Naive thymus-derived CD4-positive, alpha-beta T cell (primary cell): ENCODE data around the gene GNG8. TPM values are rescaled to one million over a fixed set of nuclear protein-coding genes. Genes with fewer than 3 reads are reported as not detected.

ENCODE experiments used
- ATAC-seq: fragments of 150-1000 bp; cut with Tn5 transposase; 2 replicates; pipeline ENCODE4 v1.10.0; 2021; ENCODE audit warnings: mild to moderate bottlenecking, moderate library complexity
- CTCF ChIA-PET: fragments of 350-600 bp; sonication (Branson Sonifier 250); formaldehyde crosslinking; loops from one replicate; lab custom pipeline; 2021; ENCODE audit warnings: antibody characterized with exemption; lab: Charles Lee
- POLR2A ChIA-PET: fragments of 350-600 bp; sonication (Branson Sonifier 250); formaldehyde crosslinking; loops from one replicate; lab custom pipeline; 2021; ENCODE audit warnings: antibody characterized with exemption, inconsistent platforms; lab: Charles Lee
- DNase-seq, 9 donors: peaks; one replicate each; pipeline versions ENCODE4 v3.0.0 to v3.0.0-alpha.2; 2020 to 2022; ENCODE audit warnings: mixed read lengths in 1 of 9
- H3K27ac ChIP-seq: one replicate; pipeline ENCODE4 v1.7.0; 2013; ENCODE audit warnings: mild to moderate bottlenecking, low read depth, low read length, moderate library complexity
- H3K27me3 ChIP-seq, 2 donors: one replicate each; pipeline ENCODE4 v1.7.0; 2013; ENCODE audit warnings: low read length in 2 of 2, mild to moderate bottlenecking in 2 of 2, moderate library complexity in 2 of 2; ENCODE audit not compliant: control insufficient read depth in 2 of 2, insufficient read depth in 2 of 2
- H3K36me3 ChIP-seq, 3 experiments: 1 replicate in 2 of 3; 2 replicates in 1 of 3; pipeline ENCODE4 v1.7.0; 2013; ENCODE audit warnings: low read length in 3 of 3, mild to moderate bottlenecking in 3 of 3, moderate library complexity in 1 of 3; ENCODE audit not compliant: insufficient read depth in 3 of 3, control insufficient read depth in 2 of 3
- H3K4me1 ChIP-seq, 2 donors: one replicate each; pipeline ENCODE4 v1.7.0; 2013; ENCODE audit warnings: low read length in 2 of 2, mild to moderate bottlenecking in 2 of 2, moderate library complexity in 1 of 2; ENCODE audit not compliant: control insufficient read depth in 2 of 2, insufficient read depth in 2 of 2
- H3K4me3 ChIP-seq: 2 replicates; pipeline ENCODE4 v1.7.0; 2013; ENCODE audit warnings: mild to moderate bottlenecking, low read length
- H3K9me3 ChIP-seq, 3 experiments: 1 replicate in 2 of 3; 2 replicates in 1 of 3; pipeline ENCODE4 v1.7.0; 2013; ENCODE audit warnings: low read length in 3 of 3; ENCODE audit not compliant: control insufficient read depth in 2 of 3
- H3K27ac Mint-ChIP-seq, 9 donors: one replicate each; pipeline ENCODE4 v1.8.0; 2020 to 2022; ENCODE audit warnings: mixed read lengths in 9 of 9, mild to moderate bottlenecking in 8 of 9, moderate library complexity in 5 of 9, inconsistent platforms in 2 of 9
- H3K27me3 Mint-ChIP-seq, 5 donors: one replicate each; pipeline ENCODE4 v1.8.0; 2021 to 2022; ENCODE audit warnings: mixed read lengths in 5 of 5, mild to moderate bottlenecking in 1 of 5
- H3K36me3 Mint-ChIP-seq, 5 donors: one replicate each; pipeline ENCODE4 v1.8.0; 2020 to 2022; ENCODE audit warnings: mixed read lengths in 5 of 5, mild to moderate bottlenecking in 3 of 5, inconsistent platforms in 1 of 5
- H3K4me1 Mint-ChIP-seq, 7 donors: one replicate each; pipeline ENCODE4 v1.8.0; 2020 to 2022; ENCODE audit warnings: mixed read lengths in 7 of 7, mild to moderate bottlenecking in 3 of 7, inconsistent platforms in 1 of 7
- H3K4me3 Mint-ChIP-seq, 10 donors: one replicate each; pipeline ENCODE4 v1.8.0; 2020 to 2022; ENCODE audit warnings: mild to moderate bottlenecking in 10 of 10, mixed read lengths in 10 of 10, moderate library complexity in 6 of 10, inconsistent platforms in 2 of 10
- H3K9me3 Mint-ChIP-seq, 11 donors: one replicate each; pipeline ENCODE4 v1.8.0; 2020 to 2022; ENCODE audit warnings: mixed read lengths in 11 of 11, mild to moderate bottlenecking in 4 of 11, inconsistent platforms in 1 of 11, moderate library complexity in 1 of 11
- intact Hi-C, 2 donors: fragments of 100-400 bp; cut with micrococcal nuclease; formaldehyde crosslinking; loops; one replicate each; pipeline ENCODE4 v1.15.1; 2023
- polyA plus RNA-seq, 2 donors: library from polyadenylated mRNA; unstranded; fragments of 300-500 nt; fragmentation: Illumina TruSeq; gene quantifications; one replicate each; pipeline ENCODE4 v1.2.3, GENCODE V29; 2021
- total RNA-seq, 6 experiments: library from RNA in 5 of 6; stranded (reverse) in 5 of 6; gene quantifications; 1 replicate in 5 of 6; 2 replicates in 1 of 6; pipeline ENCODE4 v1.2.3 and lab custom pipeline; 2021 to 2026

Gene GNG8
- total and polyA plus RNA-seq, 7 experiments from 2014 or later = 3.2 to 12.3 (median 9.7) TPM; not detected in 4

DNA sequence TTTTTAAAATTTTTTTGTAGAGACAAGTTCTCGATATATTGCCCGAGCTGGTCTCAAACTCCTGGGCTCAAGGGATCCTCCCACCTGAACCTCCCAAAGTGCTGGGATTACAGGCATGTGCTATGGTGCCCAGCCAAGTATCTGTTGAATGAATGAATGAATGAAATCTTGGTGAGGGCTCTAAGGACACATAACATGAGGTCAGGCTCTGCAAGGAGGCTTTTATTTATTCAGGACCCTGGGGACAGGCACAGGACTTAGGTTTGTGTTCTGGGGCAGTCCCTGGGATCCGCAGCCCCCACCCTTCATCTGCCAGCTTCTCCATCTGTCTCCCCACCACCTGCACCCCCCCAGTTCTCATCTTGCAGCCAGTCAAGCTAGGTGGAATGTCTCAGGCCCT, 15.7 kb downstream of the GNG8 start:
- Mint-ChIP-seq H3K27me3 (peaks cover 0 to 6% (median 0%) of the 10 kb centered on the region in 5 donors), H3K4me3 (peak overlapping the region in 9 of 10 donors; percentile 67 to 94 (median 75)), H3K4me1 (peaks cover 43 to 81% (median 71%) of the 10 kb centered on the region in 7 donors), H3K27ac (peak overlapping the region in 8 of 9 donors; percentile 83 to 100 (median 96)), H3K36me3 (peaks cover 0 to 34% (median 0%) of the 10 kb centered on the region in 5 donors), H3K9me3 (peaks cover 0 to 2% (median 0%) of the 10 kb centered on the region in 11 donors)
- ChIA-PET POLR2A (interaction anchor here (0.9 to 4.9 kb wide), 7 partner anchors 8 to 101 kb away, joined by 3 to 40 read pairs (median 18); partner anchors contain the start of genes CALM3 and DACT3), CTCF (interaction anchor here (0.9 to 2.6 kb wide), 8 partner anchors 8 to 91 kb away, joined by 3 to 9 read pairs (median 4); partner anchors contain the start of genes CALM3 and DACT3)
- Histone ChIP-seq H3K36me3 (no peaks in the 10 kb centered on the region), H3K27me3 (no peaks in the 10 kb centered on the region), H3K4me1 (peaks cover 0 to 85% of the 10 kb centered on the region in 2 donors), H3K4me3 (no peak overlapping the region), H3K9me3 (no peaks in the 10 kb centered on the region), H3K27ac (peak overlapping the region; percentile 70)
- intact Hi-C loops = loop anchor here in 1 of 2 donors (1.0 kb wide), 1 partner anchor 8 kb away; no protein-coding TSS in a partner anchor
- DNase-seq (no peak), ATAC-seq (no peak)

GRCh38 chr19:46618670-46619231, 17.3 kb downstream of the GNG8 start:
- H3K27ac Mint-ChIP-seq = peak overlapping the region; percentile 83 to 100 (median 96)
- H3K36me3 Mint-ChIP-seq = peaks cover 0 to 28% (median 0%) of the 10 kb centered on the region in 5 donors
- DNase-seq = peak in 2 of 9 donors; percentile 47 to 68
- ChIA-PET CTCF (interaction anchor here (0.6 to 9.0 kb wide), 9 partner anchors 9 to 110 kb away, joined by 3 to 137 read pairs (median 3); partner anchors contain the start of gene DACT3), POLR2A (interaction anchor here (1.1 to 4.9 kb wide), 10 partner anchors 7 to 126 kb away, joined by 3 to 33 read pairs (median 6); partner anchors contain the start of genes CALM3, DACT3 and GNG8)
- Histone ChIP-seq H3K27me3 (no peaks in the 10 kb centered on the region), H3K4me3 (no peak overlapping the region), H3K9me3 (no peaks in the 10 kb centered on the region), H3K4me1 (peaks cover 0 to 82% of the 10 kb centered on the region in 2 donors), H3K27ac (peak overlapping the region; percentile 70), H3K36me3 (no peaks in the 10 kb centered on the region)
- peak overlapping the region; percentile 39 to 94 (median 68) for H3K4me3 Mint-ChIP-seq
- H3K27me3 Mint-ChIP-seq = no peaks in the 10 kb centered on the region
- no peaks in the 10 kb centered on the region for H3K9me3 Mint-ChIP-seq
- intact Hi-C loops = loop anchor here (1.0 to 10.0 kb wide), 4 partner anchors 7 to 734 kb away; partner anchors contain the start of genes IRF2BP1 (in 1 of the 2) and PRKD2 (in 1 of the 2)
- peaks cover 42 to 78% (median 67%) of the 10 kb centered on the region in 7 donors for H3K4me1 Mint-ChIP-seq
- peak; percentile 37 for ATAC-seq

GRCh38 chr19:46617601-46618000, 18.4 kb downstream of the GNG8 start:
- Histone ChIP-seq H3K4me3 (peak overlapping the region; percentile 24), H3K27ac (peak overlapping the region; percentile 59), H3K36me3 (no peaks in the 10 kb centered on the region), H3K9me3 (no peaks in the 10 kb centered on the region), H3K4me1 (peaks cover 2 to 82% of the 10 kb centered on the region in 2 donors), H3K27me3 (no peaks in the 10 kb centered on the region)
- peak overlapping the region in 8 of 9 donors; percentile 94 to 100 (median 98) for H3K27ac Mint-ChIP-seq
- POLR2A ChIA-PET = interaction anchor here (1.1 to 4.9 kb wide), 9 partner anchors 9 to 127 kb away, joined by 3 to 33 read pairs (median 6); partner anchors contain the start of genes CALM3, DACT3 and GNG8
- no peak for ATAC-seq
- H3K4me1 Mint-ChIP-seq = peaks cover 46 to 83% (median 74%) of the 10 kb centered on the region in 7 donors
- peak in 3 of 9 donors; percentile 50 to 58 (median 52) for DNase-seq
- no peaks in the 10 kb centered on the region for H3K9me3 Mint-ChIP-seq
- H3K36me3 Mint-ChIP-seq = peaks cover 0 to 24% (median 0%) of the 10 kb centered on the region in 5 donors
- H3K27me3 Mint-ChIP-seq = no peaks in the 10 kb centered on the region
- peak overlapping the region in 6 of 10 donors; percentile 80 to 90 (median 82) for H3K4me3 Mint-ChIP-seq
- CTCF ChIA-PET = interaction anchor here (0.6 to 9.0 kb wide), 6 partner anchors 10 to 93 kb away, joined by 3 to 137 read pairs (median 7); partner anchors contain the start of gene DACT3
- intact Hi-C loops = loop anchor here (2.0 to 10.0 kb wide), 4 partner anchors 15 to 733 kb away; partner anchors contain the start of genes IRF2BP1 (in 1 of the 2) and PRKD2 (in 1 of the 2)

DNA sequence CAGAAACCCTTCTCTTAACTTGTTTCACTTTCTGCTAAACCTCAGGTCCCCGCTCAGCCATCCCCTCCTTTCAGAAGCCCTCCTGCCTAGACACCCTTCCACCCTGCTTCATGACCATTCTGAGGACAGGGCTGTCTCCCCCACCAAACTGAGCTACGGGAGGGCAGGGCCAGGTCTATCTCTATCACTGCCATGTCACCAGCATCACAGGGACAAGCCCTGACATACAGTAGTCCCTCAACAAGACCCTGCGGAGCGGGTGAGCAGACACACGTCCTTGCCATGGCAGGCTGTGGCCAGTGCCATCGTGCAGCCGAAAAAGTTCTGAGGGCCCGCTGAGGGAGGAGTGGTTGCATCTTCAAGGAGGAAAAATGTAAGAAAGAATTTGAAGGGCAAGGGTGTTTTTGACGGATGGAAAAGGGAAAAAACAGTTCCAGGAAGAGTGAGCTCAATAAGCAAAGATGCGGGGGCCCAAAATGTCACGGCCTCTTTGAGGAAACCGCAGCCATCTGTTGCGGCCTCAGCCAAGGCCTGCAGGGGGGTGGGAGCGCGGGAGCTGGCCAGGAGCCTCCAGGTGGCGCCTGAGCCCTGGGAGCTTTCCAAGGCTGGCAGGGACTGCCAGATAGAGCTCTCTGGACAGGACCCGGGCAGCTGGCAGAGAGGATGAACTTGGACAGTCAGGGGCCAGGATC, 19.2 kb downstream of the GNG8 start:
- intact Hi-C loops = loop anchor here (2.0 to 10.0 kb wide), 4 partner anchors 14 to 732 kb away; partner anchors contain the start of genes IRF2BP1 (in 1 of the 2) and PRKD2 (in 1 of the 2)
- peaks cover 0 to 16% (median 0%) of the 10 kb centered on the region in 5 donors for H3K36me3 Mint-ChIP-seq
- H3K27me3 ChIP-seq = no peaks in the 10 kb centered on the region
- POLR2A ChIA-PET = interaction anchor here (0.6 to 4.2 kb wide), 9 partner anchors 11 to 1891 kb away, joined by 3 to 33 read pairs (median 4); partner anchors contain the start of genes CALM3 and DACT3
- H3K4me3 Mint-ChIP-seq = peak overlapping the region; percentile 42 to 94 (median 82)
- H3K4me1 Mint-ChIP-seq = peaks cover 46 to 83% (median 74%) of the 10 kb centered on the region in 7 donors
- CTCF ChIA-PET = interaction anchor here (1.0 to 9.0 kb wide), 7 partner anchors 15 to 110 kb away, joined by 3 to 137 read pairs (median 5); partner anchors contain the start of genes DACT3 and GNG8
- no peaks in the 10 kb centered on the region for H3K9me3 Mint-ChIP-seq
- no peaks in the 10 kb centered on the region for H3K27me3 Mint-ChIP-seq
- H3K27ac ChIP-seq = peak overlapping the region; percentile 59
- H3K9me3 ChIP-seq = no peaks in the 10 kb centered on the region
- peak overlapping the region; percentile 87 to 100 (median 98) for H3K27ac Mint-ChIP-seq
- DNase-seq = peak in 3 of 9 donors; percentile 28 to 79 (median 47)
- H3K36me3 ChIP-seq = no peaks in the 10 kb centered on the region
- peaks cover 10 to 82% of the 10 kb centered on the region in 2 donors for H3K4me1 ChIP-seq
- H3K4me3 ChIP-seq = peak overlapping the region; percentile 38
- ATAC-seq = no peak

DNA sequence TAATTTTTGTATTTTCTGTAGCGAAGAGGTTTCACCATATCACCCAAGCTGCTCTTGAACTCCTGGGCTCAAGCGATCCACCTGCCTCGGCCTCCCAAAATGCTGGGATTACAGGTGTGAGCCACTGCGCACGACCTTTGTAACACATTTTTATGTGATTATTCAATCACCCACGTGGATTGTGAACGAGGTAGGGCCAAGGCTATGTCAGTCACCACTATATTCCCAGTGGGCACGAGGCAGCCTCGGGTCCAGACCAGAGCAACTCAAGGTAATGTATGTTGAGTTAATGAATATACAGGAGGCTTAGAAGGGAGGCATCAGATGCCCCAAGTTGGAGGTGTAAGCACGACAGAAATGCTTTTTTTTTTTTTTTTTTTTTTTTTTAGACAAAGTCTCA, 20.0 kb downstream of the GNG8 start:
- POLR2A ChIA-PET = interaction anchor here (0.8 to 2.8 kb wide), 7 partner anchors 12 to 1891 kb away, joined by 3 to 23 read pairs (median 3); partner anchors contain the start of genes CALM3 and DACT3

More for the DNA sequence above, 20.0 kb downstream of the GNG8 start:
- Histone ChIP-seq H3K4me1 (peaks cover 19 to 84% of the 10 kb centered on the region in 2 donors), H3K4me3 (no peak overlapping the region), H3K27me3 (no peaks in the 10 kb centered on the region), H3K27ac (no peak overlapping the region), H3K36me3 (no peaks in the 10 kb centered on the region), H3K9me3 (no peaks in the 10 kb centered on the region)
- ATAC-seq (no peak), DNase-seq (no peak)
- Mint-ChIP-seq H3K4me1 (peaks cover 47 to 85% (median 74%) of the 10 kb centered on the region in 7 donors), H3K27ac (peak overlapping the region in 8 of 9 donors; percentile 40 to 100 (median 96)), H3K9me3 (no peaks in the 10 kb centered on the region), H3K4me3 (peak overlapping the region in 7 of 10 donors; percentile 13 to 91 (median 66)), H3K27me3 (no peaks in the 10 kb centered on the region), H3K36me3 (peaks cover 0 to 17% (median 0%) of the 10 kb centered on the region in 5 donors)
- CTCF ChIA-PET = interaction anchor here (0.7 to 9.0 kb wide), 10 partner anchors 14 to 112 kb away, joined by 3 to 137 read pairs (median 4); partner anchors contain the start of genes DACT3 and GNG8
- intact Hi-C loops = loop anchor here (2.0 to 10.0 kb wide), 4 partner anchors 13 to 731 kb away; partner anchors contain the start of genes IRF2BP1 (in 1 of the 2) and PRKD2 (in 1 of the 2)
